BLaER1 treated with 17β-estradiol and CSF1 and Interleukin-3, amounts not matched to agents 10 nM and 100 nM (cell line): ENCODE data around the gene SLCO4A1.

Source experiments
- H3K27ac ChIP-seq, 11 experiments: shearing (Covaris generic); formaldehyde crosslinking; 2 replicates each; pipeline ENCODE4 v1.8.1; 2022
- H3K27me3 ChIP-seq, 11 experiments: shearing (Covaris generic); formaldehyde crosslinking; 2 replicates each; pipeline ENCODE4 v1.8.1; 2022
- H3K36me3 ChIP-seq, 11 experiments: shearing (Covaris generic); formaldehyde crosslinking; 2 replicates each; pipeline ENCODE4 v1.8.1; 2022
- H3K4me1 ChIP-seq, 10 experiments: shearing (Covaris generic); formaldehyde crosslinking; 2 replicates each; pipeline ENCODE4 v1.8.1; 2022
- H3K4me2 ChIP-seq, 11 experiments: shearing (Covaris generic); formaldehyde crosslinking; 2 replicates each; pipeline ENCODE4 v1.8.1; 2022
- H3K4me3 ChIP-seq, 10 experiments: shearing (Covaris generic); formaldehyde crosslinking; 2 replicates each; pipeline ENCODE4 v1.8.1; 2022
- H3K9ac ChIP-seq, 11 experiments: shearing (Covaris generic); formaldehyde crosslinking; 2 replicates each; pipeline ENCODE4 v1.8.1; 2022
- H3K9me3 ChIP-seq, 11 experiments: shearing (Covaris generic); formaldehyde crosslinking; replicated peaks in 1 of 11; 2 replicates each; pipeline ENCODE4 v1.8.1; 2022
- H4K20me1 ChIP-seq, 11 experiments: shearing (Covaris generic); formaldehyde crosslinking; 2 replicates each; pipeline ENCODE4 v1.8.1; 2022
- Cebpa-rat ChIP-seq, 11 experiments: shearing (Covaris generic); IDR thresholded peaks; 2 replicates each; pipeline ENCODE4 v1.8.1; 2022

SLCO4A1 gene

GRCh38 chr20:62635852-62636251 is 6.5 kb upstream of the SLCO4A1 start:
- no peaks in the 10 kb centered on the region for H3K9me3 ChIP-seq
- peak overlapping the region in 2 of 11 experiments; percentile 27 to 42; a peak in 4 of 22 replicates for H3K27ac ChIP-seq
- peak overlapping the region; percentile 73 to 90 (median 80) for H3K4me2 ChIP-seq
- H3K9ac ChIP-seq: peak overlapping the region in 9 of 11 experiments; percentile 26 to 64 (median 45); a peak in 10 of 22 replicates
- no peak for TF ChIP-seq Cebpa-rat (IDR thresholded peaks at IDR 0.05)
- peak overlapping the region in 2 of 10 experiments; percentile 7 to 27; a peak in 1 of 20 replicates for H3K4me3 ChIP-seq
- no peaks in the 10 kb centered on the region for H4K20me1 ChIP-seq
- peaks cover 44 to 79% (median 52%) of the 10 kb centered on the region in 10 experiments for H3K4me1 ChIP-seq
- no peaks in the 10 kb centered on the region for H3K36me3 ChIP-seq
- peaks cover 24 to 49% (median 38%) of the 10 kb centered on the region in 11 experiments for H3K27me3 ChIP-seq

GRCh38 chr20:62636446-62636845 is 5.9 kb upstream of the SLCO4A1 start:
- peaks cover 44 to 79% (median 50%) of the 10 kb centered on the region in 10 experiments for H3K4me1 ChIP-seq
- H3K4me3 ChIP-seq: peak overlapping the region in 2 of 10 experiments; percentile 7 to 27; a peak in 2 of 20 replicates
- peak overlapping the region in 6 of 11 experiments; percentile 27 to 42 (median 30); a peak in 6 of 22 replicates for H3K27ac ChIP-seq
- peaks cover 30 to 55% (median 44%) of the 10 kb centered on the region in 11 experiments for H3K27me3 ChIP-seq
- H3K9me3 ChIP-seq: no peaks in the 10 kb centered on the region
- peak overlapping the region in 10 of 11 experiments; percentile 12 to 64 (median 44); a peak in 16 of 22 replicates for H3K9ac ChIP-seq
- no peaks in the 10 kb centered on the region for H3K36me3 ChIP-seq
- no peaks in the 10 kb centered on the region for H4K20me1 ChIP-seq
- no peak for TF ChIP-seq Cebpa-rat (IDR thresholded peaks at IDR 0.05)
- H3K4me2 ChIP-seq: peak overlapping the region; percentile 73 to 90 (median 80)

GRCh38 chr20:62637110-62637509 is 5.2 kb upstream of the SLCO4A1 start:
- Histone ChIP-seq H3K4me3 (no peak overlapping the region), H3K4me1 (peaks cover 44 to 77% (median 50%) of the 10 kb centered on the region in 10 experiments), H4K20me1 (no peaks in the 10 kb centered on the region), H3K27me3 (peaks cover 35 to 61% (median 51%) of the 10 kb centered on the region in 11 experiments), H3K27ac (no peak overlapping the region), H3K4me2 (peak overlapping the region; percentile 73 to 90 (median 80)), H3K9me3 (no peaks in the 10 kb centered on the region), H3K36me3 (no peaks in the 10 kb centered on the region), H3K9ac (peak overlapping the region in 1 of 11 experiments; percentile 12; a peak in 1 of 22 replicates)
- no peak for TF ChIP-seq Cebpa-rat (IDR thresholded peaks at IDR 0.05)

- no peak for TF ChIP-seq Cebpa-rat (IDR thresholded peaks at IDR 0.05)
- Histone ChIP-seq H3K27me3 (peaks cover 35 to 61% (median 52%) of the 10 kb centered on the region in 11 experiments), H3K9ac (no peak overlapping the region)
These were observed 4.7 kb upstream of the SLCO4A1 start for GRCh38 chr20:62637521-62638054.

GRCh38 chr20:62638055-62638570 is 4.2 kb upstream of the SLCO4A1 start:
- Histone ChIP-seq H4K20me1 (peaks cover 0 to 7% (median 6%) of the 10 kb centered on the region in 11 experiments; a peak in 18 of 22 replicates), H3K4me3 (no peak overlapping the region), H3K27me3 (peaks cover 35 to 61% (median 52%) of the 10 kb centered on the region in 11 experiments), H3K36me3 (no peaks in the 10 kb centered on the region), H3K9me3 (no peaks in the 10 kb centered on the region), H3K27ac (no peak overlapping the region), H3K9ac (no peak overlapping the region), H3K4me1 (peaks cover 39 to 67% (median 42%) of the 10 kb centered on the region in 10 experiments), H3K4me2 (peak overlapping the region in 1 of 11 experiments; percentile 85; a peak in 1 of 22 replicates)
- no peak for TF ChIP-seq Cebpa-rat (IDR thresholded peaks at IDR 0.05)

More at GRCh38 chr20:62637521-62638054, 4.7 kb upstream of the SLCO4A1 start:
- Histone ChIP-seq H3K4me3 (no peak overlapping the region), H3K4me2 (peak overlapping the region in 10 of 11 experiments; percentile 73 to 90 (median 82); a peak in 17 of 22 replicates), H3K27ac (no peak overlapping the region), H3K4me1 (peaks cover 39 to 72% (median 46%) of the 10 kb centered on the region in 10 experiments), H4K20me1 (peaks cover 0 to 2% (median under 1%) of the 10 kb centered on the region in 11 experiments; a peak in 9 of 22 replicates), H3K36me3 (no peaks in the 10 kb centered on the region), H3K9me3 (no peaks in the 10 kb centered on the region)

GRCh38 chr20:62638679-62639406 is 3.5 kb upstream of the SLCO4A1 start:
- no peak overlapping the region for H3K9ac ChIP-seq
- peaks cover 45 to 64% (median 49%) of the 10 kb centered on the region in 10 experiments for H3K4me1 ChIP-seq
- H3K27ac ChIP-seq: no peak overlapping the region
- peaks cover 0 to 15% (median 13%) of the 10 kb centered on the region in 11 experiments; a peak in 18 of 22 replicates for H4K20me1 ChIP-seq
- TF ChIP-seq Cebpa-rat (IDR thresholded peaks at IDR 0.05): no peak
- H3K36me3 ChIP-seq: 0 out of 22 replicates have a peak, but pooled peaks cover 0 to 2% (median 0%) of the 10 kb centered on the region in 11 experiments
- peaks cover 35 to 61% (median 52%) of the 10 kb centered on the region in 11 experiments for H3K27me3 ChIP-seq
- H3K9me3 ChIP-seq: no peaks in the 10 kb centered on the region
- 0 out of 22 replicates have a peak overlapping the region, but pooled peaks of 1 of the 11 experiments have one; percentile 10 for H3K4me2 ChIP-seq
- no peak overlapping the region for H3K4me3 ChIP-seq

GRCh38 chr20:62639765-62640164 is 2.5 kb upstream of the SLCO4A1 start:
- H3K9ac ChIP-seq: no peak overlapping the region
- no peak overlapping the region for H3K27ac ChIP-seq
- H3K4me1 ChIP-seq: peaks cover 54 to 64% (median 57%) of the 10 kb centered on the region in 10 experiments
- H4K20me1 ChIP-seq: peaks cover 0 to 24% (median 22%) of the 10 kb centered on the region in 11 experiments; a peak in 20 of 22 replicates
- H3K9me3 ChIP-seq: no peaks in the 10 kb centered on the region
- TF ChIP-seq Cebpa-rat (IDR thresholded peaks at IDR 0.05): no peak
- H3K27me3 ChIP-seq: peaks cover 35 to 61% (median 52%) of the 10 kb centered on the region in 11 experiments
- H3K4me2 ChIP-seq: no peak overlapping the region
- H3K36me3 ChIP-seq: 0 out of 22 replicates have a peak, but pooled peaks cover 0 to 7% (median 0%) of the 10 kb centered on the region in 11 experiments
- no peak overlapping the region for H3K4me3 ChIP-seq

GRCh38 chr20:62640870-62641269 is 1.4 kb upstream of the SLCO4A1 start:
- Histone ChIP-seq H3K27ac (no peak overlapping the region), H3K27me3 (peaks cover 30 to 53% (median 43%) of the 10 kb centered on the region in 11 experiments), H3K4me2 (peak overlapping the region; percentile 93 to 100 (median 99); a peak in 21 of 22 replicates), H3K4me3 (no peak overlapping the region), H4K20me1 (peaks cover 4 to 35% (median 33%) of the 10 kb centered on the region in 11 experiments; a peak in 20 of 22 replicates), H3K9me3 (no peaks in the 10 kb centered on the region), H3K4me1 (peaks cover 54 to 65% (median 59%) of the 10 kb centered on the region in 10 experiments), H3K36me3 (peaks cover 0 to 11% (median 0%) of the 10 kb centered on the region in 11 experiments; a peak in 2 of 22 replicates), H3K9ac (no peak overlapping the region)
- no peak for TF ChIP-seq Cebpa-rat (IDR thresholded peaks at IDR 0.05)
